Measurements from ENCODE around the gene LDB2. TPM values are rescaled to one million over a fixed set of nuclear protein-coding genes. Genes with fewer than 3 reads are reported as not detected.

LDB2 gene
- total RNA-seq, 1 donor: 18.8 TPM

DNA sequence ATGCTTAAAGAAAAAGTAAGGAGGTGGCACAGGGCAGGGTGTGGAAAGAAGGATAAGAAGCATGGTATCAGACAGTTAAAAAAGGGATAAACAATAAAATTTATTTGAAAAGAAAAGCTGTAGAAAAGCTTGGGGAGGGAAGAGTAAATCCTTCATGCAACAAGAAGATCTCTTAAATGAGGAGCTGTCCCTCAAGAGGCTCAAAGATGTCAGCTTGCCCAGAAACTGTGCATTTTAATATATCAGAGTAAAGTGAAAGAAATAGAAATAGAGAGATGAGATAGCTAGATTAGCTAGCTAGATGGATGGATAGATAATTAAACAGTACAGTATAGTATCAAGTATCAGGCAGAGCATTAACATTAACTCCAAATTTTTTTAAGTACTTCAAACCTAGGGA lies 170.3 kb downstream of the LDB2 start:
- Histone ChIP-seq H3K4me1 (ENCODE audit: insufficient read depth, low read length) (no peaks in the 10 kb centered on the region), H3K27me3 (ENCODE audit: insufficient read depth, low read length) (no peaks in the 10 kb centered on the region), H3K36me3 (ENCODE audit: insufficient read depth, low read length) (peaks cover 5% of the 10 kb centered on the region), H3K4me3 (ENCODE audit: insufficient read depth, low read length) (no peak overlapping the region), H3K4me2 (ENCODE audit: insufficient read depth, low read length) (no peak overlapping the region), H3K79me2 (ENCODE audit: insufficient read depth, low read length) (no peaks in the 10 kb centered on the region), H3K9me3 (ENCODE audit: low read depth, low read length) (no peaks in the 10 kb centered on the region), H2AFZ (ENCODE audit: low read length) (no peak overlapping the region), H4K20me1 (ENCODE audit: insufficient read depth, low read length) (no peaks in the 10 kb centered on the region), H3K27ac (ENCODE audit: low read depth, low read length) (no peak overlapping the region)
- DNase-seq (ENCODE audit: insufficient read length, low spot score, missing footprints): no peak
- TF ChIP-seq, protein P1, sequence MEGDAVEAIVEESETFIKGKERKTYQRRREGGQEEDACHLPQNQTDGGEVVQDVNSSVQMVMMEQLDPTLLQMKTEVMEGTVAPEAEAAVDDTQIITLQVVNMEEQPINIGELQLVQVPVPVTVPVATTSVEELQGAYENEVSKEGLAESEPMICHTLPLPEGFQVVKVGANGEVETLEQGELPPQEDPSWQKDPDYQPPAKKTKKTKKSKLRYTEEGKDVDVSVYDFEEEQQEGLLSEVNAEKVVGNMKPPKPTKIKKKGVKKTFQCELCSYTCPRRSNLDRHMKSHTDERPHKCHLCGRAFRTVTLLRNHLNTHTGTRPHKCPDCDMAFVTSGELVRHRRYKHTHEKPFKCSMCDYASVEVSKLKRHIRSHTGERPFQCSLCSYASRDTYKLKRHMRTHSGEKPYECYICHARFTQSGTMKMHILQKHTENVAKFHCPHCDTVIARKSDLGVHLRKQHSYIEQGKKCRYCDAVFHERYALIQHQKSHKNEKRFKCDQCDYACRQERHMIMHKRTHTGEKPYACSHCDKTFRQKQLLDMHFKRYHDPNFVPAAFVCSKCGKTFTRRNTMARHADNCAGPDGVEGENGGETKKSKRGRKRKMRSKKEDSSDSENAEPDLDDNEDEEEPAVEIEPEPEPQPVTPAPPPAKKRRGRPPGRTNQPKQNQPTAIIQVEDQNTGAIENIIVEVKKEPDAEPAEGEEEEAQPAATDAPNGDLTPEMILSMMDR (IDR thresholded peaks at IDR 0.05; ENCODE audit: extremely low read depth, low read depth, low read length): no peak

DNA sequence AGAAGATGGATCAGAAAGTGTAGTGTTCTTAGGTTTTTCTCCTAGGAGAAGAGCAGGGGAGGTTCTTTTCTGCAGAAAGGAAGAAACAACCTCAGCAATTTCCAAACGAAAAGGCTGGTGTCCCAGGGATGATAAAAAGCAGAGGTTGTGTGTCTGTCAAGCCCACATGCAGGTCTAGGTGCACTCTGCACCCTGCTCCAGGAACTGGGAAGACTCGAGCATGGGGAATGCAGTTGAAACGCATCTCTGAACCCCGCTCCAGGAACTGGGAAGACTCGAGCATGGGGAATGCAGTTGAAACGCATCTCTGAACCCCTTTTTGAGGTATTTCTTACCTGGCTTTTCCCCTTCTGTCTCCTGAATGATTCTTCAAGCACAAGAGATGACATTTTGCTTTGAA lies 171.2 kb downstream of the LDB2 start:
- Histone ChIP-seq H3K36me3 (ENCODE audit: insufficient read depth, low read length) (peaks cover 5% of the 10 kb centered on the region), H3K4me3 (ENCODE audit: insufficient read depth, low read length) (no peak overlapping the region), H3K4me1 (ENCODE audit: insufficient read depth, low read length) (peaks cover 3% of the 10 kb centered on the region), H3K27ac (ENCODE audit: low read depth, low read length) (no peak overlapping the region), H3K9me3 (ENCODE audit: low read depth, low read length) (no peaks in the 10 kb centered on the region), H3K27me3 (ENCODE audit: insufficient read depth, low read length) (no peaks in the 10 kb centered on the region), H3K4me2 (ENCODE audit: insufficient read depth, low read length) (no peak overlapping the region), H4K20me1 (ENCODE audit: insufficient read depth, low read length) (no peaks in the 10 kb centered on the region), H3K79me2 (ENCODE audit: insufficient read depth, low read length) (no peaks in the 10 kb centered on the region), H2AFZ (ENCODE audit: low read length) (no peak overlapping the region)
- DNase-seq (ENCODE audit: insufficient read length, low spot score, missing footprints): no peak
- TF ChIP-seq, protein P1 (IDR thresholded peaks at IDR 0.05; ENCODE audit: extremely low read depth, low read depth, low read length): no peak

DNA sequence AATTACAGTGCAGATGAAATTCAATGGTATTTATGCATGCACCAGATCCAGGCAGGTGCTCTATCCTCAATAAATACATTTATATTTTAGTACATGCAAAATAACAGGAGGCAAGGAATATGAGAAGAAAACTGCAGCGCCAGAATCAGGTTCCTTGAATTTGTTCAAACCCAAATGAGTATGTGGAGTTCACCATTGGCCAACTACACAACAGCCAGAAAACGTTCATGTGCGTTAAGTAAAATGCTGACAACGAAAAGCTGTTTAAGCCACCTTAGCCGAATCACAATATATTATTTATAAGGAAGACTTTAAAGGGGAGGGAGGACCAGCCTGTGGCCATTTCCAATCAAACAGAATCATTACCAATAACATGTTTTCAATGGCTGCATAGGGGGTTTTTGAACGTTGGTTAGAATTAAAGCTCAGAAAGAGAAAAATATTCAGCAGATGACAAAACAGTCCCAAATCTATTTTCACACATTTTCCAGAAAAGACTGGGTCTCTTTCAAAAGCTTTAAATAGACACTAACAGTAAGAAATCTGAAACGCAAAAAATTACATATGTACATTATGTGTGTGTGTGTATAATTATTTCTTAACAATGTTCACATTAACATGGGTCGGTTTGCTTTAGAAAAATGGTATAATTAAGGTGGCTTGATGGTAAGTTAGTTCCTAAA lies 171.9 kb downstream of the LDB2 start:
- Histone ChIP-seq H3K4me2 (ENCODE audit: insufficient read depth, low read length) (no peak overlapping the region), H4K20me1 (ENCODE audit: insufficient read depth, low read length) (no peaks in the 10 kb centered on the region), H3K36me3 (ENCODE audit: insufficient read depth, low read length) (peaks cover 4% of the 10 kb centered on the region), H3K4me3 (ENCODE audit: insufficient read depth, low read length) (no peak overlapping the region), H3K27me3 (ENCODE audit: insufficient read depth, low read length) (no peaks in the 10 kb centered on the region), H3K27ac (ENCODE audit: low read depth, low read length) (no peak overlapping the region), H3K79me2 (ENCODE audit: insufficient read depth, low read length) (no peaks in the 10 kb centered on the region), H2AFZ (ENCODE audit: low read length) (no peak overlapping the region), H3K9me3 (ENCODE audit: low read depth, low read length) (no peaks in the 10 kb centered on the region), H3K4me1 (ENCODE audit: insufficient read depth, low read length) (peaks cover 10% of the 10 kb centered on the region)
- no peak for DNase-seq (ENCODE audit: insufficient read length, low spot score, missing footprints)
- TF ChIP-seq, protein P1 (IDR thresholded peaks at IDR 0.05; ENCODE audit: extremely low read depth, low read depth, low read length): no peak

DNA sequence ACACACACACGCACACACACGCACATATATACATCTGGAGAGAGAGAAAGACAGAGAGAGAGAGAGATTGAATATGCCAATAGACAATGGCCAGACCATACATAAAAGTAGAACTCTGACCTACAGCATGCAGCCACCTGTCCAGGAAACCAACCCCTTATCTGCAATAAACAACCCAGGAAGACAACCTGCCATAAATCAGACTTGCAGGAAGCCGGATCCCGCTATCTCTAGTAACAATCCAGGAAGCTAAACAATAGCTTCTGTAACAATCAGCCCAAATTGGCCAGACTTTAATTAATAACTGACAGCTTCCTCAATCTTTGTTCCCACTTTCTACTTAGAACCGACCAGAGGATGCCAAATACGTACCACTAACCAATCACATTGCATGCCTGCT lies 173.2 kb downstream of the LDB2 start:
- no peak overlapping the region for H3K4me3 ChIP-seq (ENCODE audit: insufficient read depth, low read length)
- H3K27ac ChIP-seq (ENCODE audit: low read depth, low read length): no peak overlapping the region
- H3K79me2 ChIP-seq (ENCODE audit: insufficient read depth, low read length): no peaks in the 10 kb centered on the region
- no peaks in the 10 kb centered on the region for H3K9me3 ChIP-seq (ENCODE audit: low read depth, low read length)
- H3K36me3 ChIP-seq (ENCODE audit: insufficient read depth, low read length): no peaks in the 10 kb centered on the region
- no peaks in the 10 kb centered on the region for H3K27me3 ChIP-seq (ENCODE audit: insufficient read depth, low read length)
- peaks cover 21% of the 10 kb centered on the region for H3K4me1 ChIP-seq (ENCODE audit: insufficient read depth, low read length)
- TF ChIP-seq, protein P1 (IDR thresholded peaks at IDR 0.05; ENCODE audit: extremely low read depth, low read depth, low read length): no peak
- H3K4me2 ChIP-seq (ENCODE audit: insufficient read depth, low read length): no peak overlapping the region
- no peaks in the 10 kb centered on the region for H4K20me1 ChIP-seq (ENCODE audit: insufficient read depth, low read length)
- H2AFZ ChIP-seq (ENCODE audit: low read length): no peak overlapping the region
- DNase-seq (ENCODE audit: insufficient read length, low spot score, missing footprints): no peak

All from osteoblast (primary cell).